ENCODE data around the gene CPNE8.

- no peak for TF ChIP-seq CTCF (IDR thresholded peaks at IDR 0.05)
- no peak for TF ChIP-seq POLR2A (IDR thresholded peaks at IDR 0.05)
Measured at GRCh38 chr12:38662829-38663228, 242.6 kb downstream of the CPNE8 start.
